ENCODE data around the gene ZNF581. TPM values are rescaled to one million over a fixed set of nuclear protein-coding genes. Genes with fewer than 3 reads are reported as not detected.

Gene ZNF581
- total RNA-seq, 1 experiment from 2014 or later: 65.1 TPM

GRCh38 chr19:55685776-55686175, 42.3 kb downstream of the ZNF581 start:
- DNase-seq: no peak
- TF ChIP-seq CTCF (conservative IDR thresholded peaks at IDR 0.05): no peak
- Histone ChIP-seq H3K18ac (ENCODE audit: insufficient read length, low read depth, low read length) (no peak overlapping the region), H3K27me3 (ENCODE audit: insufficient read depth, low read length) (no peaks in the 10 kb centered on the region), H4K8ac (replicated peaks; ENCODE audit: insufficient read length, low read depth, low read length) (no peak overlapping the region), H3K4ac (ENCODE audit: low read depth, low read length) (no peak overlapping the region), H2BK5ac (ENCODE audit: insufficient read length, low read length) (no peak overlapping the region), H4K20me1 (ENCODE audit: control insufficient read depth, insufficient read depth, insufficient read length) (no peaks in the 10 kb centered on the region), H3K23ac (ENCODE audit: insufficient read length, low read depth, low read length) (no peak overlapping the region), H4K91ac (ENCODE audit: insufficient read length, low read depth, low read length) (no peak overlapping the region), H3K4me2 (ENCODE audit: insufficient read depth, insufficient read length, low read length) (no peak overlapping the region), H3K23me2 (ENCODE audit: insufficient read length, low read depth, low read length, poor library complexity, severe bottlenecking) (no peaks in the 10 kb centered on the region), H2BK15ac (ENCODE audit: low read depth, low read length) (no peak overlapping the region), H3T11ph (ENCODE audit: low read length) (no peak overlapping the region), H2BK12ac (ENCODE audit: insufficient read length, low read depth, low read length) (no peak overlapping the region), H2BK20ac (ENCODE audit: low read depth, low read length, poor library complexity, severe bottlenecking) (no peak overlapping the region), H3K79me1 (ENCODE audit: insufficient read depth, low read depth, low read length, poor library complexity, severe bottlenecking) (peaks cover 3% of the 10 kb centered on the region), H3K79me2 (ENCODE audit: insufficient read depth, low read length) (0 out of 2 replicates have a peak, but pooled peaks cover 1% of the 10 kb centered on the region), H3K4me1 (ENCODE audit: insufficient read depth, low read length) (no peaks in the 10 kb centered on the region), H3K9me3 (ENCODE audit: control insufficient read depth, low read depth, low read length) (no peaks in the 10 kb centered on the region), H2BK120ac (ENCODE audit: low read depth, low read length, poor library complexity, severe bottlenecking) (no peak overlapping the region), H2AFZ (ENCODE audit: low read length) (no peak overlapping the region), H3K56ac (ENCODE audit: insufficient read length, low read depth, low read length) (no peak overlapping the region), H3K14ac (ENCODE audit: insufficient read depth, low read length) (no peak overlapping the region), H4K5ac (ENCODE audit: insufficient read length, low read depth, low read length) (no peak overlapping the region), H3K27ac (ENCODE audit: insufficient read length, low read depth, low read length) (no peak overlapping the region), H3K9ac (ENCODE audit: extremely low read depth, insufficient read length, low read length) (no peak overlapping the region), H2AK5ac (ENCODE audit: insufficient read length, low read length) (no peak overlapping the region)
- no peaks in the 10 kb centered on the region for H3K4me1 Mint-ChIP-seq
- H3K27me3 Mint-ChIP-seq (ENCODE audit: low read depth): no peaks in the 10 kb centered on the region
- H3K36me3 Mint-ChIP-seq (ENCODE audit: insufficient read depth in 1 of 3, low read depth in 3 of 3): peaks cover 29 to 64% (median 44%) of the 10 kb centered on the region in 3 experiments
- H3K27ac Mint-ChIP-seq: no peak overlapping the region; a peak in 1 of 7 replicates
- no CpG with 5 or more reads among the region's 6 CpGs for WGBS (ENCODE audit: extremely low coverage, insufficient read length, low lambda C conversion rate)
- H3K4me3 Mint-ChIP-seq: no peak overlapping the region
- no peaks in the 10 kb centered on the region; a peak in 1 of 5 replicates for H3K9me3 Mint-ChIP-seq

Measured in H9 (cell line).